Nephron progenitor cell (in vitro differentiated cells): ENCODE measurements around the gene EFS.
A peak's percentile ranks its signal among the peaks of the same experiment; 100 is the strongest.

ENCODE experiments used
- DNase-seq: peaks from one replicate; pipeline ENCODE4 v3.0.0; 2021
- H3K27ac Mint-ChIP-seq: 2 replicates; pipeline ENCODE4 v1.8.0; 2021; ENCODE audit warnings: mild to moderate bottlenecking, moderate library complexity, mixed read lengths
- H3K27me3 Mint-ChIP-seq: 2 replicates; pipeline ENCODE4 v1.8.0; 2021; ENCODE audit warnings: mild to moderate bottlenecking, low read depth, mixed read lengths; ENCODE audit not compliant: poor library complexity
- H3K36me3 Mint-ChIP-seq: 2 replicates; pipeline ENCODE4 v1.8.0; 2021; ENCODE audit warnings: low read depth, mixed read lengths
- H3K4me1 Mint-ChIP-seq: 2 replicates; pipeline ENCODE4 v1.8.0; 2021; ENCODE audit warnings: mixed read lengths
- H3K4me3 Mint-ChIP-seq: 2 replicates; pipeline ENCODE4 v1.8.0; 2021; ENCODE audit warnings: mild to moderate bottlenecking, moderate library complexity, mixed read lengths
- H3K9me3 Mint-ChIP-seq: 2 replicates; pipeline ENCODE4 v1.8.0; 2021; ENCODE audit warnings: mild to moderate bottlenecking, moderate library complexity, mixed read lengths
- CTCF ChIP-seq: fragments of 200-600 bp; sonication (generic); IDR thresholded peaks from 2 replicates; pipeline ENCODE4 v1.5.0; 2021; ENCODE audit warnings: antibody characterized with exemption

The EFS gene

GRCh38 chr14:23365732-23366425 is 907 bp upstream of the EFS start:
- no peak for TF ChIP-seq CTCF
- no peaks in the 10 kb centered on the region for H3K9me3 Mint-ChIP-seq
- H3K4me3 Mint-ChIP-seq = peak overlapping the region; percentile 78
- peaks cover 15% of the 10 kb centered on the region for H3K36me3 Mint-ChIP-seq
- H3K27ac Mint-ChIP-seq = no peak overlapping the region
- H3K27me3 Mint-ChIP-seq = peaks cover 11% of the 10 kb centered on the region
- peak; percentile 39 for DNase-seq
- peaks cover 49% of the 10 kb centered on the region for H3K4me1 Mint-ChIP-seq

GRCh38 chr14:23364164-23365035 is 572 bp downstream of the EFS start:
- no peak for DNase-seq
- no peak for TF ChIP-seq CTCF
- H3K27me3 Mint-ChIP-seq = peaks cover 4% of the 10 kb centered on the region
- H3K36me3 Mint-ChIP-seq = peaks cover 24% of the 10 kb centered on the region
- peak overlapping the region; percentile 69 for H3K27ac Mint-ChIP-seq
- peak overlapping the region; percentile 93 for H3K4me3 Mint-ChIP-seq
- H3K4me1 Mint-ChIP-seq = peaks cover 51% of the 10 kb centered on the region
- H3K9me3 Mint-ChIP-seq = no peaks in the 10 kb centered on the region

GRCh38 chr14:23362200-23362599 is 2.8 kb downstream of the EFS start:
- peaks cover 30% of the 10 kb centered on the region for H3K36me3 Mint-ChIP-seq
- TF ChIP-seq CTCF = no peak
- H3K4me1 Mint-ChIP-seq = peaks cover 45% of the 10 kb centered on the region
- no peak overlapping the region for H3K27ac Mint-ChIP-seq
- DNase-seq = no peak
- H3K9me3 Mint-ChIP-seq = no peaks in the 10 kb centered on the region
- no peaks in the 10 kb centered on the region for H3K27me3 Mint-ChIP-seq
- H3K4me3 Mint-ChIP-seq = peak overlapping the region; percentile 51

DNA sequence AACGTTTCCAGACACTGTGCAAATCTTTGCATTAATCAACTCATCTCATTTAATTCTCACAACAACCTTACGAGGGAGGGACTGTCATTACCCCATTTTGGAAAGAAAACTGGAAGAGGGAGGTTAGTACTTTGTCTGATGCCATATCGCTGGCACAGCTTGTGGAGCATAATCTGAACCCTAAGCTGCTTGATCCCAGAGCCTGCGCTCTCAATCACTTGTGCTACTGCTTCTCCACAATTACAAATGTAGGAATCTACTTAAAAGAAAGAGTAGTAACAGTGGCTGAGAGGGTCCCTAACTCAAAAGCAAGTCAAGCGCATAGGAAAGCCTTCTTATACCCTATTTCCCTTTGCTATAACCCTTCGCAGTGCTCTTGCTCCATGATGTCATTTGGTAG is 3.2 kb downstream of the EFS start:
- peaks cover 30% of the 10 kb centered on the region for H3K36me3 Mint-ChIP-seq
- H3K9me3 Mint-ChIP-seq = no peaks in the 10 kb centered on the region
- peaks cover 40% of the 10 kb centered on the region for H3K4me1 Mint-ChIP-seq
- H3K4me3 Mint-ChIP-seq = peak overlapping the region; percentile 51
- TF ChIP-seq CTCF = no peak
- H3K27ac Mint-ChIP-seq = no peak overlapping the region
- H3K27me3 Mint-ChIP-seq = no peaks in the 10 kb centered on the region
- DNase-seq = no peak

- Mint-ChIP-seq H3K27ac (peak overlapping the region; percentile 7), H3K9me3 (no peaks in the 10 kb centered on the region), H3K4me3 (no peak overlapping the region), H3K27me3 (no peaks in the 10 kb centered on the region), H3K36me3 (peaks cover 34% of the 10 kb centered on the region), H3K4me1 (peaks cover 37% of the 10 kb centered on the region)
- no peak for DNase-seq
- TF ChIP-seq CTCF = no peak
These were observed 3.7 kb downstream of the EFS start for GRCh38 chr14:23361320-23361719.
